GM12875 (cell line): ENCODE results near the gene BTBD16.

Experiments
- H3K4me3 ChIP-seq: one replicate; pipeline ENCODE4 v1.5.1; 2011; ENCODE audit warnings: low read depth, low read length, control low read depth
- TF ChIP-seq, protein P1 (sequence below): IDR thresholded peaks from 2 replicates; pipeline ENCODE4 v1.5.1; 2011; ENCODE audit warnings: low read depth, mild to moderate bottlenecking, control low read depth, inconsistent platforms, low read length, moderate library complexity, borderline replicate concordance; ENCODE audit not compliant: insufficient read depth

Gene BTBD16

DNA sequence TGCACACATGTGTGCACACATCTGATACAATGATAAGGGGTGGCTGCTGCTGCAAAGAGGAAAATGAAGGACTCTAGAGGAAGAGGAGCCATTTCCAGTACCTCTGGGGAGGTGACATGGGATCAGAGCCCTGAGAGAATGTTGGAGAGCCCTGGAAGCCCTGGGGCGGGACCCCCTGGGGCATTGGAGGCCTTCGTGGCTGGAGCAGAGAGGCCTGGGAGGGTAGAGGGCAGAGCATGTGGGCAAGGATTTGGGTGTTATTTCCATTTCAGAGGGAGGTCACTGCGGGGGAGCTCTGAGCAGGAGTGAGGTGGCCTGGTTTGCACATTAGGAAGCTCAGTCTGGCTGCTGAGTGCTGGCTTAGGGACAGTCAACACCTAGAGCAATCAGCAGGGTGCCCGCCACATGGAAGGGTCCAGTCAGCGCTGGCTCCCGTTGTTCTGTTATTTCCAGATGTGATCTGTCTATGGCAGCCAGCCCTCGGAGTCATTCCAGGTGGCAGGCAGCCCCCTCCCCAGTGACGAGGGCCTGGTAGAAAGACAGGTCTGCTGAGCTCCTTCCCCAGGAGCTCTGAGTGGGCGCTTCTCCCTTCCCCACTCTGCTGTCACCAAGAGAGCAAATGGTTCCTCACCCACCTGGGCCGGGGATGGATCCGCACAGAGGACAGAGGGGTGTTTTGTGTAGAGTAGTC lies 24.1 kb upstream of the BTBD16 start:
- TF ChIP-seq, protein P1, sequence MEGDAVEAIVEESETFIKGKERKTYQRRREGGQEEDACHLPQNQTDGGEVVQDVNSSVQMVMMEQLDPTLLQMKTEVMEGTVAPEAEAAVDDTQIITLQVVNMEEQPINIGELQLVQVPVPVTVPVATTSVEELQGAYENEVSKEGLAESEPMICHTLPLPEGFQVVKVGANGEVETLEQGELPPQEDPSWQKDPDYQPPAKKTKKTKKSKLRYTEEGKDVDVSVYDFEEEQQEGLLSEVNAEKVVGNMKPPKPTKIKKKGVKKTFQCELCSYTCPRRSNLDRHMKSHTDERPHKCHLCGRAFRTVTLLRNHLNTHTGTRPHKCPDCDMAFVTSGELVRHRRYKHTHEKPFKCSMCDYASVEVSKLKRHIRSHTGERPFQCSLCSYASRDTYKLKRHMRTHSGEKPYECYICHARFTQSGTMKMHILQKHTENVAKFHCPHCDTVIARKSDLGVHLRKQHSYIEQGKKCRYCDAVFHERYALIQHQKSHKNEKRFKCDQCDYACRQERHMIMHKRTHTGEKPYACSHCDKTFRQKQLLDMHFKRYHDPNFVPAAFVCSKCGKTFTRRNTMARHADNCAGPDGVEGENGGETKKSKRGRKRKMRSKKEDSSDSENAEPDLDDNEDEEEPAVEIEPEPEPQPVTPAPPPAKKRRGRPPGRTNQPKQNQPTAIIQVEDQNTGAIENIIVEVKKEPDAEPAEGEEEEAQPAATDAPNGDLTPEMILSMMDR = no peak
- no peak overlapping the region for H3K4me3 ChIP-seq

DNA sequence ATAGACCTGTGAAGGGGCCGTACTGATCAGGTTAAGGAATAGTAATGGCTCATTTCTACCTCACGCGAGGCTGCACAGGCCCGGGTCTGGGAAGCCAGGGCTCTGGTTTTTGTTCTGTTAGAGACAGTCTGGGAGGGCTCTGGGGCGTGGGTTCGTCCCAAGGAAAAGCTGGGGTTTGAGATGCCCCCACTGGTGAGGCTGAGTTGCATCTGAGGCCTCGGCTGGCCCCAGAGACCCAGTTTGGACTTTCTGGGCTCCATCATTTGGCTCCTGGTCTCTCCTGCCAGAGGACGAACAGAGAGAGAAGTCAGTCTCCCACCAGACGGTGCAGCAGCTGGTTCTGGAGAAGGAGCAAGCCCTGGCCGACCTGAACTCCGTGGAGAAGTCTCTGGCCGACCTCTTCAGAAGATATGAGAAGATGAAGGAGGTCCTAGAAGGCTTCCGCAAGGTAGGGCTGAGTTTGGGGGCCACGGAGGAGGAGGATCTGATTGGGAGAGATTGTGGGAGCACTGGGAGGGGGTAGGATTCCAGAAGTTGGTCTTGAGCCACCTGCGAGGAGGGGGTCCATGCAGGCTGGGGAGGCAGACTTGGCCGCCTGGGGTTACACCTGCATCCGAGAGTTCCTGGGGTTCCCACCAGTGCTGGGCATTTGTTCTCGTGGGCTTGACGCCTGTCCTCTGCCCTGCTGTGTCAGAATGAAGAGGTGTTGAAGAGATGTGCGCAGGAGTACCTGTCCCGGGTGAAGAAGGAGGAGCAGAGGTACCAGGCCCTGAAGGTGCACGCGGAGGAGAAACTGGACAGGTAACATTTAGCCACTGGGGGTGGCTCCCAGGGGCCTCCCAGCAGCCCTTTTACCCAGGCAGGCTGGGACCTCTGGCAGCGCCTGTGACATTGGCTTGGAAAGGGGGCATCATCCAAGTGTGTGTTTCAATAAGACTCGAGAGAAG lies 22.5 kb upstream of the BTBD16 start:
- TF ChIP-seq, protein P1 = no peak
- H3K4me3 ChIP-seq = no peak overlapping the region

DNA sequence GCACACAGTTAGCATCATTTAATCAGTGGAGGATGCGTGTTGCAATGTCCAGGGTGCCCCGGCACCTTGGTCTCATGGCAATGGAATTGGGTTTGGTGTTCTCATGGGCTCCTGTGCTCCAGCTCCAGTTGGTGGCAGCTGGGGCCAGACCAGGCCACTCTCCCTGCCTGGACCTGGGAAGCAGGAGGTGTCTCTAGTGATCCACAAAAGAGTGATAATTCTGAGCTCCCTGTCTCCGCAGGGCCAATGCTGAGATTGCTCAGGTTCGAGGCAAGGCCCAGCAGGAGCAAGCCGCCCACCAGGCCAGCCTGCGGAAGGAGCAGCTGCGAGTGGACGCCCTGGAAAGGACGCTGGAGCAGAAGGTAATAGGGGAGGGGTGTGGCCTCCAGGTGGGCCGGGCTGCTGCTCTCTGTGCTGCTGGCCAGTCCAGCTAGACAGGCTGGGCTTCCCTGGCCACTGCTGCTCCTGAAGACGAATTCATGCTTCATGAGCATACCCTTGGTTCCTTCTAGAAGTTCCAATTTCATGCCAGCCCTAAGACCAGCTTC lies 21.7 kb upstream of the BTBD16 start:
- H3K4me3 ChIP-seq = no peak overlapping the region
- TF ChIP-seq, protein P1 = no peak

DNA sequence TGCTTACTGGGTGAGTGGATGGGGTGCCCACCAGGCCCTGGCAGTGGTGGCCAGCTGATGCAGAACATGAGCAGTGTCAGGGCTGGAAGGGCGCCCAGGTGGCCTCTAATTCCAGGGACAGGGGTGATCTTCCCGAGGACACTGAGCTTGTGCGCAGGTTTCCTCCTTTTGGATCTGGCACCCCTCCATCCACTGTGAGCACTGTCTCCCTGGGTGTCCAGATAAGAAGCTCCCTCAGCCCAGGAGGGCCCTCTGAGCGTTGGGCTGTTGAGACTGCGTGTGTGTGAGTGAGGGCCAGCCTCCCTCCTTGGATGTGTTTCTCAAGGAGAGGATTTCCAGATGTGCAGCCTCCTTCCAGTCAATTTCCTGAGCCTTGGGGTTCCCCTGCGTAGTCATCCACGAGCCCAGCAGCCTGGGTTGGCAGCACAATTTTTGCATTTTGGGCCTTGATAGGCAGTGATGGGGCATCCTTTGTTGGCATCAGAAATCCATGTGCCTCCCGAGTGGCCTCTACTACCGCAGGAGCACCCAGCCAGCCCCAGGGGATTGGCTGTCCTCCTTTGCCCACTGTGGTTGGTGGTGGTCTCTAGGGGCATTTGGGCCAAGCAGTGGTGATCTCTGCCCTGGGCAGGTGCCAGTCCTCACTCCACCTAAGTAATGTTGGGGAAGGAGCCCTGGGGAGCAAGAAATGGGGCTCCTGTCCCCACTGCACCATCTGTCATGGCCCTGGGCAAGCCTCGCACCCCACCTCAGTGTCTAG lies 20.9 kb upstream of the BTBD16 start:
- TF ChIP-seq, protein P1 = no peak
- H3K4me3 ChIP-seq = no peak overlapping the region

DNA sequence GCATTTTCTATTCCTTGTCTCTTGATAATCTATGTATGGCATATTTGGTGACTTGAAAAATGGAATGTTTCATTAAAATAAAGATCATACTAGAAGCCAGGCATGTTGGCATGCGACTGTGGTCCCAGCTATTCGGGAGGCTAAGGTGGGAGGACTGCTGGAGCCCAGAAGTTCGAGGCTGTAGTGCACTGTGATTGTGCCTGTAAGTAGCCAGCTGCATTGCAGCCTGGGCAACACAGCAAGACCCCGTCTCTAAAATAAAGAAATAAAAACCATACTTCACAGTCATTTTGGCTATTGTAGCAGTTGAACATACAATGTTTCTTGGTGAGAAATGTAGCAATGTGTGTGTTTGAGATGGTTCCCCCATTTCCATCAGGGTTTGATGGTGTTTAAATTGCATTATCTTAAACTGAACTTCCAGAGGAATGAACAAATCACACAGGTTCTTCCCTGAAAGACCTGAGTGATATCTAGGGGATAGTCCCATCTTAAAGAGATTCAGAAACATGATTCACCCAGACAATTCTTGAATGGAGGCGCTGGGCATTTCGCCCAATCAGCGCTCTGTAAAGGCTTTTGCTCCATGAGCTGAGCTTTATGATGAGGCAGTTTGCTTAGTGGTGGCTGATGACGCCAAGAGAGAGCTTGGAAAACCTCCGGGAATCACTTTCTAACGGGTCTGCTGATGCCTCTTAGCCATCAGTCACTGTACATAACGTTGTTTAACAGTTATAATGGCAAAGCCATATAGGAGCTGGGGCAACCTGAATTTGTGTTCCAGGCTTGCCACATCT lies 19.4 kb upstream of the BTBD16 start:
- TF ChIP-seq, protein P1 = no peak
- H3K4me3 ChIP-seq = no peak overlapping the region

DNA sequence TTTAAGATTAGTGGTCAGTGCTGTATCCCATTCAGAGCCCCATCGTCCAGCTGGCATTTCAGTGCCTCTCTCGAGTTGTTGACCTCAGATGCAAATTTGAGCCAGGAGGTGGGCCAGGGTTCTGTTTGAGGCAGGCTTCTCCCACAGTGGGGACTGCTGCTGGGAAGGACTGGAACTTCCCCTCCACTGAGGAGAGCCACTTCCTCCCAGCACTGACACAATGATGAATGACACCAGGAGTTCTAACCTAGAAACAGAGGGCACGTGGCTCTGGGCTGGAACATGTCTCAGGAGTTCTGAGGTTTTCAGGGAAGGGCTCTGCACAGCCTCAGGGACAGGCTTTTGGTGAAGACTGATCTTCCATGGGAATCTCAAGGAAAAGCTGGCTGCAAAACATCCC lies 18.3 kb upstream of the BTBD16 start:
- TF ChIP-seq, protein P1 = no peak
- H3K4me3 ChIP-seq = no peak overlapping the region
